K562 (cell line): ENCODE measurements around the gene HARS2.

ENCODE experiments used
- CBX5 ChIP-seq: IDR thresholded peaks from 2 replicates; pipeline ENCODE4 v1.6.1; 2014; ENCODE audit warnings: low read depth, borderline replicate concordance
- CEBPZ ChIP-seq: fragments of 150-350 bp; IDR thresholded peaks from 2 replicates; pipeline ENCODE4 v1.6.1; 2014; ENCODE audit warnings: low read depth, mild to moderate bottlenecking, low read length, borderline replicate concordance
- CHAMP1 ChIP-seq: fragments of 450-650 bp; IDR thresholded peaks from 2 replicates; pipeline ENCODE4 v1.6.1; 2016; ENCODE audit warnings: mild to moderate bottlenecking
- CTCF ChIP-seq, 3 experiments: IDR thresholded peaks in 2 of 3; conservative IDR thresholded peaks in 1 of 3; 2 replicates each; pipeline ENCODE4 v1.5.1; 2011 to 2012; ENCODE audit warnings: low read length in 3 of 3, mild to moderate bottlenecking in 3 of 3, control low read depth in 2 of 3, improper control_type of control experiment in 1 of 3, inconsistent platforms in 1 of 3, low read depth in 1 of 3, mixed read lengths in 1 of 3, moderate library complexity in 1 of 3; ENCODE audit not compliant: insufficient read depth in 2 of 3
- FOS ChIP-seq: IDR thresholded peaks from 3 replicates; pipeline ENCODE4 v1.6.1; 2011; ENCODE audit not compliant: insufficient read length; ENCODE audit errors: extremely low read depth
- GTF2E2 ChIP-seq: fragments of 200-800 bp; sonication (Bioruptor generic); IDR thresholded peaks from 2 replicates; pipeline ENCODE4 v1.6.1; 2016; ENCODE audit warnings: missing genetic modification characterization, missing compliant biosample characterization
- MAX ChIP-seq: sonication (generic); formaldehyde crosslinking; IDR thresholded peaks from 2 replicates; pipeline ENCODE4 v1.9.0; 2022; ENCODE audit warnings: mild to moderate bottlenecking, missing genetic modification reagents
- NFE2 ChIP-seq: IDR thresholded peaks from 2 replicates; pipeline ENCODE4 v1.6.1; 2014; ENCODE audit warnings: antibody characterized with exemption, low read depth
- NR2C2 ChIP-seq, 2 experiments: fragments of 200-800 bp in 1 of 2; sonication (Bioruptor generic) in 1 of 2; sonication (generic) in 1 of 2; formaldehyde crosslinking in 1 of 2; IDR thresholded peaks; 2 replicates each; pipeline versions ENCODE4 v1.6.1 to v1.8.0; 2016 to 2022; ENCODE audit warnings: mild to moderate bottlenecking in 1 of 2, missing compliant biosample characterization in 1 of 2, missing genetic modification characterization in 1 of 2, missing genetic modification reagents in 1 of 2
- POLR2A ChIP-seq: fragments of 450-650 bp; conservative IDR thresholded peaks from 2 replicates; pipeline ENCODE4 v1.6.1; 2016
- ZNF121 ChIP-seq: sonication (generic); formaldehyde crosslinking; conservative IDR thresholded peaks from 2 replicates; pipeline ENCODE4 v1.8.0; 2022; ENCODE audit warnings: missing genetic modification reagents

- TF ChIP-seq ZNF121 (CRISPR knock-in tag): no peak
- no peak for TF ChIP-seq GTF2E2 (tag)
- TF ChIP-seq CHAMP1: no peak
- no peak for TF ChIP-seq NR2C2 (CRISPR knock-in tag; IDR thresholded peaks at IDR 0.05)
- TF ChIP-seq NR2C2 (tag; IDR thresholded peaks at IDR 0.05): no peak
- no peak for TF ChIP-seq CTCF (IDR thresholded peaks at IDR 0.05 in 2 of 3, conservative IDR thresholded peaks at IDR 0.05 in 1 of 3; ENCODE audit: insufficient read depth in 2 of 3, low read depth in 1 of 3, low read length in 3 of 3)
- no peak for TF ChIP-seq POLR2A
- TF ChIP-seq CBX5: no peak
- no peak for TF ChIP-seq FOS
- no peak for TF ChIP-seq CEBPZ
- TF ChIP-seq NFE2: no peak
- no peak for TF ChIP-seq MAX (CRISPR knock-in tag)
Measured at GRCh38 chr5:140647042-140647419, 44.2 kb upstream of the HARS2 start.
